HCT116 (cell line): ENCODE results near the gene STAC. TPM values are rescaled to one million over a fixed set of nuclear protein-coding genes. Genes with fewer than 3 reads are reported as not detected.

Experiments
- ATAC-seq: fragments of 200-7000 bp; cut with Tn5 transposase; 2 replicates; pipeline ENCODE4 v1.9.1; 2020; ENCODE audit warnings: mild to moderate bottlenecking, moderate library complexity
- BruUV-seq: library from RNA; stranded (reverse); fragments of 400-500 nt; replicated peaks from 2 replicates; lab custom pipeline; 2021; lab: Mats Ljungman, UMichigan
- CTCF ChIA-PET: fragments of 300-600 bp; sonication (Branson Sonifier 250); formaldehyde crosslinking; loops from one replicate; lab custom pipeline; 2021; ENCODE audit warnings: antibody characterized with exemption; lab: Charles Lee
- POLR2A ChIA-PET: fragments of 300-600, 350-600 bp; sonication (Branson Sonifier 250); formaldehyde crosslinking; loops from one replicate; lab custom pipeline; 2021; ENCODE audit warnings: antibody characterized with exemption; lab: Charles Lee
- RAD21 ChIA-PET, 2 experiments: fragments of 300-600 bp; sonication (Branson Sonifier 250); formaldehyde crosslinking; loops; one replicate each; lab custom pipeline; 2023; ENCODE audit warnings: low total read pairs in 2 of 2; ENCODE audit not compliant: uncharacterized antibody in 2 of 2, unreplicated experiment in 2 of 2, low non-redundant PET in 1 of 2; lab: Charles Lee
- DNase-seq: peaks from one replicate; pipeline ENCODE4 v3.0.0-alpha.2; 2010; ENCODE audit warnings: low read depth, low spot score
- H2AFZ ChIP-seq: fragments of 200-600 bp; shearing (Covaris generic), sonication (generic); 2 replicates; pipeline ENCODE4 v1.6.1; 2017; ENCODE audit warnings: low read depth, mixed run types, mixed read lengths, antibody characterized with exemption, low read length; ENCODE audit not compliant: poor library complexity, severe bottlenecking
- H3K27ac ChIP-seq: 2 replicates; pipeline ENCODE4 v1.5.1; 2012; ENCODE audit warnings: low read depth, low read length
- H3K27me3 ChIP-seq: fragments of 200-600 bp; sonication (generic); 2 replicates; pipeline ENCODE4 v1.6.1; 2016; ENCODE audit warnings: mixed run types, low read length, mixed read lengths; ENCODE audit not compliant: insufficient read depth
- H3K36me3 ChIP-seq, 2 experiments: fragments of 200-500 bp in 1 of 2; fragments of 200-600 bp in 1 of 2; sonication (Bioruptor generic) in 1 of 2; sonication (generic) in 1 of 2; 2 replicates each; pipeline versions ENCODE4 v1.5.1 to v1.6.1; 2014 to 2016; ENCODE audit warnings: low read length in 2 of 2, inconsistent platforms in 1 of 2, mixed read lengths in 1 of 2, mixed run types in 1 of 2; ENCODE audit not compliant: insufficient read depth in 2 of 2, control insufficient read depth in 1 of 2
- H3K4me1 ChIP-seq, 2 experiments: fragments of 200-600 bp in 1 of 2; sonication (generic) in 1 of 2; 2 replicates each; pipeline versions ENCODE4 v1.5.1 to v1.6.1; 2012 to 2017; ENCODE audit warnings: low read length in 2 of 2, inconsistent platforms in 1 of 2, mild to moderate bottlenecking in 1 of 2, mixed read lengths in 1 of 2, mixed run types in 1 of 2, moderate library complexity in 1 of 2; ENCODE audit not compliant: insufficient read depth in 2 of 2, control insufficient read depth in 1 of 2
- H3K4me2 ChIP-seq: fragments of 200-600 bp; sonication (generic); 2 replicates; pipeline ENCODE4 v1.6.1; 2017; ENCODE audit warnings: mixed run types, low read length, mixed read lengths
- H3K4me3 ChIP-seq, 2 experiments: fragments of 200-600 bp in 1 of 2; sonication (generic) in 1 of 2; replicated peaks in 1 of 2; 2 replicates each; pipeline ENCODE4 v1.5.1; 2011 to 2016; ENCODE audit warnings: low read length in 2 of 2, control low read depth in 1 of 2, low read depth in 1 of 2, mild to moderate bottlenecking in 1 of 2, mixed read lengths in 1 of 2, mixed run types in 1 of 2
- H3K79me2 ChIP-seq: fragments of 200-600 bp; sonication (generic); 2 replicates; pipeline ENCODE4 v1.6.1; 2017; ENCODE audit warnings: mild to moderate bottlenecking, mixed run types, low read length, moderate library complexity, mixed read lengths; ENCODE audit not compliant: insufficient read depth
- H3K9ac ChIP-seq: fragments of 200-600 bp; sonication (generic); 2 replicates; pipeline ENCODE4 v1.6.1; 2016; ENCODE audit warnings: low read length, mixed read lengths
- H3K9me2 ChIP-seq: fragments of 200-600 bp; sonication (generic), shearing (Covaris generic); 2 replicates; pipeline ENCODE4 v1.6.1; 2017; ENCODE audit warnings: mixed run types, mild to moderate bottlenecking, moderate library complexity; ENCODE audit not compliant: insufficient read depth
- H3K9me3 ChIP-seq, 2 experiments: fragments of 200-500 bp in 1 of 2; fragments of 200-600 bp in 1 of 2; sonication (Bioruptor generic) in 1 of 2; sonication (generic) in 1 of 2; 2 replicates each; pipeline ENCODE4 v1.6.1; 2014 to 2017; ENCODE audit warnings: low read length in 2 of 2, mixed read lengths in 2 of 2, inconsistent platforms in 1 of 2, low read depth in 1 of 2, mild to moderate bottlenecking in 1 of 2, mixed run types in 1 of 2, moderate library complexity in 1 of 2; ENCODE audit not compliant: control insufficient read depth in 1 of 2, insufficient read depth in 1 of 2
- H4K20me1 ChIP-seq: fragments of 200-600 bp; sonication (generic), shearing (Covaris generic); 2 replicates; pipeline ENCODE4 v1.6.1; 2017; ENCODE audit warnings: mixed run types, mild to moderate bottlenecking, moderate library complexity; ENCODE audit not compliant: insufficient read depth
- ATF3 ChIP-seq: IDR thresholded peaks from 2 replicates; pipeline ENCODE4 v1.6.1; 2012
- CTCF ChIP-seq, 3 experiments: fragments of 200-600 bp in 1 of 3; sonication (generic) in 1 of 3; IDR thresholded peaks in 2 of 3; conservative IDR thresholded peaks in 1 of 3; 2 replicates each; pipeline ENCODE4 v1.5.1; 2012 to 2017; ENCODE audit warnings: low read depth in 2 of 3, low read length in 2 of 3, antibody characterized with exemption in 1 of 3, borderline replicate concordance in 1 of 3, control low read depth in 1 of 3, mild to moderate bottlenecking in 1 of 3, mixed read lengths in 1 of 3, mixed run types in 1 of 3, moderate library complexity in 1 of 3; ENCODE audit not compliant: insufficient read depth in 1 of 3
- EGR1 ChIP-seq: IDR thresholded peaks from 2 replicates; pipeline ENCODE4 v1.6.1; 2012; ENCODE audit warnings: low read depth
- EZH2 ChIP-seq: fragments of 200-600 bp; sonication (generic); IDR thresholded peaks from 2 replicates; pipeline ENCODE4 v1.6.1; 2017; ENCODE audit warnings: antibody characterized with exemption, mixed run types
- EZH2phosphoT487 ChIP-seq: fragments of 200-600 bp; IDR thresholded peaks from 2 replicates; pipeline ENCODE4 v1.6.1; 2018; ENCODE audit warnings: antibody characterized with exemption, borderline replicate concordance
- FOSL1 ChIP-seq: IDR thresholded peaks from 2 replicates; pipeline ENCODE4 v1.6.1; 2012; ENCODE audit warnings: low read depth
- MAX ChIP-seq: IDR thresholded peaks from 2 replicates; pipeline ENCODE4 v1.6.1; 2012
- POLR2AphosphoS5 ChIP-seq: IDR thresholded peaks from 2 replicates; pipeline ENCODE4 v1.6.1; 2011; ENCODE audit warnings: mild to moderate bottlenecking, low read depth, low read length, moderate library complexity
- SIN3A ChIP-seq: IDR thresholded peaks from 2 replicates; pipeline ENCODE4 v1.6.1; 2012; ENCODE audit warnings: low read depth
- ZFX ChIP-seq: fragments of 450-650 bp; IDR thresholded peaks from 2 replicates; pipeline ENCODE4 v1.6.1; 2017
- intact Hi-C: fragments of 100-400 bp; cut with micrococcal nuclease; formaldehyde crosslinking; loops from 2 replicates; pipeline ENCODE4 v1.10.0; 2022
- total RNA-seq: library from RNA; stranded (reverse); gene quantifications from one replicate; pipeline ENCODE4 v1.2.1, GENCODE V29; 2021; ENCODE audit not compliant: unreplicated experiment

STAC gene
- total RNA-seq, 1 experiment from 2014 or later: not detected

GRCh38 chr3:36372534-36372935 lies 7.8 kb upstream of the STAC start (continued):
- TF ChIP-seq EZH2 (no peak), EZH2phosphoT487 (no peak), FOSL1 (no peak), MAX (no peak), CTCF (IDR thresholded peaks at IDR 0.05 in 2 of 3, conservative IDR thresholded peaks at IDR 0.05 in 1 of 3; ENCODE audit: borderline replicate concordance in 1 of 3, insufficient read depth in 1 of 3, low read depth in 2 of 3, low read length in 2 of 3) (no peak)

GRCh38 chr3:36373084-36373483 lies 7.2 kb upstream of the STAC start:
- POLR2A ChIA-PET: no interaction called here
- no TSS peak for BruUV-seq
- intact Hi-C loops: no loop called here

More at GRCh38 chr3:36373084-36373483, 7.2 kb upstream of the STAC start:
- Histone ChIP-seq H3K4me3 (no peak overlapping the region), H3K27ac (no peak overlapping the region), H2AFZ (no peak overlapping the region), H3K4me2 (no peak overlapping the region), H3K79me2 (no peaks in the 10 kb centered on the region), H4K20me1 (no peaks in the 10 kb centered on the region), H3K9me2 (no peaks in the 10 kb centered on the region; the same call in 1 of the 2 replicates), H3K4me1 (no peaks in the 10 kb centered on the region; a peak in 1 of 4 replicates), H3K27me3 (no peaks in the 10 kb centered on the region), H3K36me3 (no peaks in the 10 kb centered on the region), H3K9ac (no peak overlapping the region), H3K9me3 (no peaks in the 10 kb centered on the region)
- RAD21 ChIA-PET: no interaction called here
- CTCF ChIA-PET: no interaction called here
- no peak for TF ChIP-seq MAX
- no peak for TF ChIP-seq CTCF (IDR thresholded peaks at IDR 0.05 in 2 of 3, conservative IDR thresholded peaks at IDR 0.05 in 1 of 3; ENCODE audit: borderline replicate concordance in 1 of 3, insufficient read depth in 1 of 3, low read depth in 2 of 3, low read length in 2 of 3)
- TF ChIP-seq ATF3: no peak
- TF ChIP-seq EZH2: no peak
- TF ChIP-seq EGR1: no peak
- TF ChIP-seq ZFX: no peak
- TF ChIP-seq POLR2AphosphoS5: no peak
- TF ChIP-seq SIN3A: no peak
- ATAC-seq (no peak), DNase-seq (no peak)
